Effector memory CD8-positive, alpha-beta T cell (primary cell): Measurements from ENCODE around the gene ANKH.
"Not testable (repeated sequence)": the region's sequence is repeated elsewhere in the genome, so short reads cannot be mapped to it uniquely, and the experiment has no call there.

Experiments used
- ATAC-seq: fragments of 150-1000 bp; cut with Tn5 transposase; replicated peaks from 2 replicates; pipeline ENCODE4 v1.10.0; 2021; ENCODE audit warnings: mild to moderate bottlenecking, moderate library complexity
- DNase-seq, 3 experiments: peaks; one replicate each; pipeline ENCODE4 v3.0.0; 2021
- H3K27ac Mint-ChIP-seq, 2 donors: one replicate each; pipeline ENCODE4 v1.8.0; 2022; ENCODE audit warnings: mild to moderate bottlenecking in 2 of 2, mixed read lengths in 2 of 2, moderate library complexity in 2 of 2
- H3K27me3 Mint-ChIP-seq, 2 donors: one replicate each; pipeline ENCODE4 v1.8.0; 2022; ENCODE audit warnings: mixed read lengths in 2 of 2
- H3K36me3 Mint-ChIP-seq: one replicate; pipeline ENCODE4 v1.8.0; 2022; ENCODE audit warnings: mild to moderate bottlenecking, moderate library complexity, mixed read lengths; ENCODE audit not compliant: insufficient read depth
- H3K4me1 Mint-ChIP-seq, 2 donors: one replicate each; pipeline ENCODE4 v1.8.0; 2022; ENCODE audit warnings: low read depth in 2 of 2, mixed read lengths in 2 of 2
- H3K4me3 Mint-ChIP-seq, 2 donors: one replicate each; pipeline ENCODE4 v1.8.0; 2022; ENCODE audit warnings: mild to moderate bottlenecking in 2 of 2, mixed read lengths in 2 of 2, moderate library complexity in 2 of 2
- H3K9me3 Mint-ChIP-seq, 2 donors: one replicate each; pipeline ENCODE4 v1.8.0; 2022; ENCODE audit warnings: mixed read lengths in 2 of 2

ANKH gene

GRCh38 chr5:14802541-14802940, 69.0 kb downstream of the ANKH start:
- ATAC-seq, result no peak
- Mint-ChIP-seq H3K27me3 (no peaks in the 10 kb centered on the region), H3K36me3 (peaks cover 3% of the 10 kb centered on the region), H3K9me3 (no peaks in the 10 kb centered on the region), H3K27ac (no peak overlapping the region), H3K4me3 (no peak overlapping the region), H3K4me1 (peaks cover 18 to 42% of the 10 kb centered on the region in 2 donors)
- DNase-seq, result no peak

GRCh38 chr5:14801792-14802191, 69.8 kb downstream of the ANKH start:
- ATAC-seq (no peak), DNase-seq (no peak)
- Mint-ChIP-seq H3K36me3 (peaks cover 3% of the 10 kb centered on the region), H3K9me3 (no peaks in the 10 kb centered on the region), H3K4me1 (peaks cover 17 to 42% of the 10 kb centered on the region in 2 donors), H3K27ac (no peak overlapping the region), H3K27me3 (no peaks in the 10 kb centered on the region), H3K4me3 (no peak overlapping the region)

GRCh38 chr5:14797385-14797784, 74.2 kb downstream of the ANKH start:
- H3K27ac Mint-ChIP-seq, H3K9me3 Mint-ChIP-seq, DNase-seq, ATAC-seq, H3K27me3 Mint-ChIP-seq, H3K4me3 Mint-ChIP-seq, H3K36me3 Mint-ChIP-seq: not testable (repeated sequence)
- peaks cover 8 to 38% of the 10 kb centered on the region in 2 donors for H3K4me1 Mint-ChIP-seq

- no peaks in the 10 kb centered on the region for H3K27me3 Mint-ChIP-seq
- DNase-seq (no peak), ATAC-seq (no peak)
- H3K9me3 Mint-ChIP-seq, result no peaks in the 10 kb centered on the region
- H3K36me3 Mint-ChIP-seq, result no peaks in the 10 kb centered on the region
- no peak overlapping the region for H3K4me3 Mint-ChIP-seq
- H3K27ac Mint-ChIP-seq, result no peak overlapping the region
- peaks cover 16 to 29% of the 10 kb centered on the region in 2 donors for H3K4me1 Mint-ChIP-seq
Observed at GRCh38 chr5:14794583-14795230, 76.9 kb downstream of the ANKH start.

- DNase-seq, result no peak
- no peak for ATAC-seq
- Mint-ChIP-seq H3K4me3 (no peak overlapping the region), H3K36me3 (no peaks in the 10 kb centered on the region), H3K27me3 (no peaks in the 10 kb centered on the region), H3K27ac (no peak overlapping the region), H3K4me1 (peaks cover 16 to 28% of the 10 kb centered on the region in 2 donors), H3K9me3 (no peaks in the 10 kb centered on the region)
Observed at GRCh38 chr5:14793851-14794250, 77.7 kb downstream of the ANKH start.

- Mint-ChIP-seq H3K4me1 (peaks cover 15 to 30% of the 10 kb centered on the region in 2 donors), H3K27me3 (no peaks in the 10 kb centered on the region), H3K36me3 (no peaks in the 10 kb centered on the region), H3K9me3 (no peaks in the 10 kb centered on the region), H3K27ac (no peak overlapping the region), H3K4me3 (no peak overlapping the region)
- no peak for ATAC-seq
- DNase-seq, result no peak
Observed at GRCh38 chr5:14790911-14791310, 80.7 kb downstream of the ANKH start.

- H3K9me3 Mint-ChIP-seq, result no peaks in the 10 kb centered on the region
- peaks cover 15 to 30% of the 10 kb centered on the region in 2 donors for H3K4me1 Mint-ChIP-seq
- no peak overlapping the region for H3K4me3 Mint-ChIP-seq
- ATAC-seq, result no peak
- no peaks in the 10 kb centered on the region for H3K36me3 Mint-ChIP-seq
- H3K27me3 Mint-ChIP-seq, result no peaks in the 10 kb centered on the region
- peak overlapping the region in 1 of 2 donors; percentile 6 for H3K27ac Mint-ChIP-seq
- DNase-seq, result no peak
Observed at GRCh38 chr5:14790220-14790619, 81.4 kb downstream of the ANKH start.

GRCh38 chr5:14787801-14788579, 83.6 kb downstream of the ANKH start:
- H3K27ac Mint-ChIP-seq, result peak overlapping the region in 1 of 2 donors; percentile 13
- peaks cover 16 to 29% of the 10 kb centered on the region in 2 donors for H3K4me1 Mint-ChIP-seq
- DNase-seq (no peak), ATAC-seq (no peak)
- H3K4me3 Mint-ChIP-seq, result no peak overlapping the region
- no peaks in the 10 kb centered on the region for H3K9me3 Mint-ChIP-seq
- H3K36me3 Mint-ChIP-seq, result no peaks in the 10 kb centered on the region
- H3K27me3 Mint-ChIP-seq, result no peaks in the 10 kb centered on the region

GRCh38 chr5:14783691-14784090, 87.9 kb downstream of the ANKH start:
- peaks cover 12 to 30% of the 10 kb centered on the region in 2 donors for H3K4me1 Mint-ChIP-seq
- H3K9me3 Mint-ChIP-seq, result no peaks in the 10 kb centered on the region
- ATAC-seq (no peak), DNase-seq (no peak)
- no peak overlapping the region for H3K4me3 Mint-ChIP-seq
- no peaks in the 10 kb centered on the region for H3K27me3 Mint-ChIP-seq
- no peak overlapping the region for H3K27ac Mint-ChIP-seq
- H3K36me3 Mint-ChIP-seq, result peaks cover 3% of the 10 kb centered on the region

GRCh38 chr5:14782591-14782990, 89.0 kb downstream of the ANKH start:
- H3K4me1 Mint-ChIP-seq, result peaks cover 15 to 32% of the 10 kb centered on the region in 2 donors
- no peak for ATAC-seq
- H3K27me3 Mint-ChIP-seq, result no peaks in the 10 kb centered on the region
- no peak overlapping the region for H3K27ac Mint-ChIP-seq
- H3K36me3 Mint-ChIP-seq, result peaks cover 3% of the 10 kb centered on the region
- no peaks in the 10 kb centered on the region for H3K9me3 Mint-ChIP-seq
- no peak for DNase-seq
- no peak overlapping the region for H3K4me3 Mint-ChIP-seq

GRCh38 chr5:14781106-14781505, 90.5 kb downstream of the ANKH start:
- ATAC-seq, result no peak
- no peaks in the 10 kb centered on the region for H3K9me3 Mint-ChIP-seq
- DNase-seq, result no peak
- H3K27ac Mint-ChIP-seq, result no peak overlapping the region
- H3K4me3 Mint-ChIP-seq, result no peak overlapping the region
- H3K27me3 Mint-ChIP-seq, result no peaks in the 10 kb centered on the region
- H3K36me3 Mint-ChIP-seq, result peaks cover 3% of the 10 kb centered on the region
- H3K4me1 Mint-ChIP-seq, result peaks cover 15 to 42% of the 10 kb centered on the region in 2 donors

GRCh38 chr5:14779975-14780374, 91.6 kb downstream of the ANKH start:
- H3K9me3 Mint-ChIP-seq, result no peaks in the 10 kb centered on the region
- H3K4me1 Mint-ChIP-seq, result peaks cover 18 to 45% of the 10 kb centered on the region in 2 donors
- peaks cover 7% of the 10 kb centered on the region for H3K36me3 Mint-ChIP-seq
- no peaks in the 10 kb centered on the region for H3K27me3 Mint-ChIP-seq
- peak overlapping the region in 1 of 2 donors; percentile 47 for H3K27ac Mint-ChIP-seq
- DNase-seq (no peak), ATAC-seq (no peak)
- no peak overlapping the region for H3K4me3 Mint-ChIP-seq

GRCh38 chr5:14778792-14779070, 92.8 kb downstream of the ANKH start:
- Mint-ChIP-seq H3K9me3 (no peaks in the 10 kb centered on the region), H3K36me3 (peaks cover 7% of the 10 kb centered on the region), H3K4me1 (peaks cover 17 to 42% of the 10 kb centered on the region in 2 donors), H3K27me3 (no peaks in the 10 kb centered on the region), H3K27ac (peak overlapping the region; percentile 6 to 47), H3K4me3 (no peak overlapping the region)
- DNase-seq (no peak), ATAC-seq (no peak)
